Fibroblast of mammary gland (primary cell): ENCODE measurements around the gene FIP1L1.
A peak's percentile ranks its signal among the peaks of the same experiment; 100 is the strongest.

ENCODE experiments used
- DNase-seq: peaks from one replicate; pipeline ENCODE4 v3.0.0-alpha.2; 2010; ENCODE audit warnings: low read depth
- H3K4me3 ChIP-seq: 2 replicates; pipeline ENCODE4 v1.5.1; 2011; ENCODE audit warnings: low read depth, mild to moderate bottlenecking, low read length, moderate library complexity; ENCODE audit not compliant: control insufficient read depth
- TF ChIP-seq, protein P1 (sequence below): conservative IDR thresholded peaks from 2 replicates; pipeline ENCODE4 v1.5.1; 2011; ENCODE audit warnings: low read depth, low read length, inconsistent platforms; ENCODE audit not compliant: control insufficient read depth, insufficient read depth

The FIP1L1 gene

DNA sequence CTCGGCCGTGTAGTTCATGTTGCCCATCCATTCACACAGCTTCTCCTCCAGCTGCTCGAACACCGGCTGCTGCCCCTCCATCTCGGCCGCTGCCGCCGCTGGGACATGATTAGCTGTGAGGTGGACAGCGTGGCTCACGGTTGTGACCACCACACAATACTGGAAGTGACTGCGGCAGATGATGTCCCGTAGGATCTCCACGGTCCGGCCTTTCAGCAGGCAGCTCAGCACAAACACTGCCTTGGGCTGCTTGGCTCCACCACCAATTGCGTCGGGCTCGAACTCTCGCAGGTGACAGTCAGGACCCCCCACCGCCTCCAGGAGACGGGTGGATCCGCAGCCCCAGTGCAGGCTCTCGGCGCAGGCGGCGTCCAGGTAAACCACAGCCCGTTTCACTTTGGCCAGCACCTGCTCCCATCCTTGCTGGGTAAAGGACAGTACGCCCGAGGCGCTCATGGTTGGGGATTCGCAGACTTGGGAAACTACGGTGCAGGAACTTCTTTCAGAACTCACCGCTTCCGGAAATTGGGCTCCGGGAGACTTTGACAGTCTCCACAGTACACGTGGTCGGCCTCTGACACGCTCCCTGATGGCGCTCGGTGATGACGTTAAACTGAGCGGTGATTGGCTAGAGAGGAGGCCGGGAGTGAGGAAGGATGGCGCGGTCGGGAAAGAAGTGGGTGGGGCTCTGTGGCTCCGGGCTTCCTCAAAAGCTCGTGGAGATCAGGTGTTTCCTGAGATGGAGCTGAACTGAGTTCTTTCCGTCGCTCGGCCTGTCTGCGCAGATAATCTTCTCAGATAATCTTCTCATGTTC, 11.7 kb upstream of the FIP1L1 start, which contains the start of gene SCFD2:
Gene SCFD2, minus strand, starts transcription at position 576 of the 815 bp plus-strand sequence.
- DNase-seq = peak; percentile 97
- peak within 1 kb of the TSS; percentile 95 for H3K4me3 ChIP-seq
- TF ChIP-seq, protein P1, sequence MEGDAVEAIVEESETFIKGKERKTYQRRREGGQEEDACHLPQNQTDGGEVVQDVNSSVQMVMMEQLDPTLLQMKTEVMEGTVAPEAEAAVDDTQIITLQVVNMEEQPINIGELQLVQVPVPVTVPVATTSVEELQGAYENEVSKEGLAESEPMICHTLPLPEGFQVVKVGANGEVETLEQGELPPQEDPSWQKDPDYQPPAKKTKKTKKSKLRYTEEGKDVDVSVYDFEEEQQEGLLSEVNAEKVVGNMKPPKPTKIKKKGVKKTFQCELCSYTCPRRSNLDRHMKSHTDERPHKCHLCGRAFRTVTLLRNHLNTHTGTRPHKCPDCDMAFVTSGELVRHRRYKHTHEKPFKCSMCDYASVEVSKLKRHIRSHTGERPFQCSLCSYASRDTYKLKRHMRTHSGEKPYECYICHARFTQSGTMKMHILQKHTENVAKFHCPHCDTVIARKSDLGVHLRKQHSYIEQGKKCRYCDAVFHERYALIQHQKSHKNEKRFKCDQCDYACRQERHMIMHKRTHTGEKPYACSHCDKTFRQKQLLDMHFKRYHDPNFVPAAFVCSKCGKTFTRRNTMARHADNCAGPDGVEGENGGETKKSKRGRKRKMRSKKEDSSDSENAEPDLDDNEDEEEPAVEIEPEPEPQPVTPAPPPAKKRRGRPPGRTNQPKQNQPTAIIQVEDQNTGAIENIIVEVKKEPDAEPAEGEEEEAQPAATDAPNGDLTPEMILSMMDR = no peak

DNA sequence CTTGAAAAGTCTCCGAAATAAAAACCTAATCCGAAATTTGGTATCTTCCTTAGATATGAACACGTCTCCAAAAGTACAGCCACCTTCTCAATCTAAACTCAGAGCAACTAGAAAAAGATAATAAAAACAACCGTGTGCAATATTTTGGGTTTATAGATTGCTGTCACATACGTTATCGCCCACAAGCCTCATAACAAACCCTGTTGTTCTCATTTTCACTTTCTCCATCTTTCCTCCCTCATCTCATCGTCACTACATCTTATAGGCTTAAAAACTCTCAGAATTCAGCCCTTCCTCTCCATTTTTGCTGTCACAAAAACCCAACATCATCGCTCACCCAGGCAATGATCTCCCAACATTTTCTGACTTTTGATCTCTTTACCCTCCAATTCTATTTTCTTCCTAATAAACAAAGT, 11.1 kb upstream of the FIP1L1 start:
- no peak for DNase-seq

DNA sequence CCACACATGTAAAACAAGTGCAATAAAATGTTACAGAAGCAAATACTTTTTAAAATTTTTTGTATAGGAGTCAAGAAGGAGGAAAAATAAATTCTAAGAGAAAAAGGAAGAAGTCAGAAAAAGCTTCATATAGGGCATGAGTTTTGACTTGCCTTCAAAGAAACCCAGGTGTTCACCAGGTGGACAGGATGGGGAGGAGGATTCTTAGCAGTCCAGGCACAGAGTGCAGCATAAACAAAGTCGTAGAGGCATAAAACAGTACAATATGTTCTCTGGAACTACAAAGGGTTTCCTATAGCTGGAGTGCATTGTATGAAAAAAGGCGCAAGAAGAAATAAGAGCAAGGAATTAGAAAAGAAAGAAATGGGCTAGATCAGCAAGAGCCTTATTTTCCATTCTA, 9.7 kb upstream of the FIP1L1 start:
- no peak for DNase-seq
- H3K4me3 ChIP-seq = no peak overlapping the region
- TF ChIP-seq, protein P1 = no peak

More for the DNA sequence above, 11.1 kb upstream of the FIP1L1 start:
- H3K4me3 ChIP-seq = peak overlapping the region; percentile 95
- TF ChIP-seq, protein P1 = no peak

DNA sequence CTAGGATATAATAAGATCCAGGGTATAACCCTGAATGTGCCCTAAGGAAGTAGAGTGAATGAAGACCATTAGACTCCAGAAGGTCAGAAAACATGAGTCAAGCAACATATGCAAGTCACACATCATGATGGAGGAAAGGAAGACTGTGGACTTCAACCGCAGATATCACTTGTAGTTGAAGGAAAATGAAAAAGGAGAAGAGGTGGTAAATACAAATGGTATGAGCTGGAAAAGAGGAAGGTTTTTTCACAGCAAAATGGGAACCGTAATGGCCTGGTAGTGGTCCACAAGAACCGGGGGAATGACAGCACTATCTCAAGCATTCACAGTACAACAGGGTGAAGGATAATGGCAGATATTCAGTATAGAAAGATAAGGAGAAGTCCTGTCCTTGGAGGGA, 6.4 kb upstream of the FIP1L1 start:
- TF ChIP-seq, protein P1 = no peak
- no peak for DNase-seq
- no peak overlapping the region for H3K4me3 ChIP-seq

DNA sequence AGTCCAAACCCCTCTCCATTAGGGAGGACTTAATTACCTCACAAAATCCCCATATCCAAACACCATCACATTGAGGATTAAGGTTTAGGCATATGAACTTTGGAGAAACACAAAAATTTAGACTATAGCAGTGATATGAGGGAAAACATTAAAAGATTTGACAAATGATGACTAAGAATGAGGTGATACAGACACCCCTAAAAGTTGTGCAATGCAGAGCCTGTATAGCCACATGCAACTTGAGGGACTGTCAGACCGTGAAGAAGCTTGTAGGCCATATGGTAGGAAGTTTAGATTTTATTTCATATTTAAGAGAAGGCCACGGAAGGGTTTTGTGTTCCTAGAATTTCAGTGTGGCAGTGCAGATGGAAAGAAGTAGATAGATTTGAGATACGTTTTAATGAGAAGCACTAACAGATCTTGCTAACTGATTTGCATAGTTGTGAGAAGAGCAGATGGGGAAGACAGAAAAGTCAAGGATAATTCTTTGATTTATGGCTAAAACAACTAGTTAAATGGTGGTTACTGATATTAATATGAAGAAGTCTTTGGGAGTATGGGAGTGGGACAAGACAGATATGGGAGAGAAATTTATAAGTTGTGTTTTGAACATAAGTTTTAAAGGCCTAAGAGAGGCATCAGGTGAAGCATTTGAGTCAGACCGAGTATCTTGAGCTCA, 5.5 kb upstream of the FIP1L1 start:
- no peak for DNase-seq
- no peak overlapping the region for H3K4me3 ChIP-seq
- TF ChIP-seq, protein P1 = no peak

DNA sequence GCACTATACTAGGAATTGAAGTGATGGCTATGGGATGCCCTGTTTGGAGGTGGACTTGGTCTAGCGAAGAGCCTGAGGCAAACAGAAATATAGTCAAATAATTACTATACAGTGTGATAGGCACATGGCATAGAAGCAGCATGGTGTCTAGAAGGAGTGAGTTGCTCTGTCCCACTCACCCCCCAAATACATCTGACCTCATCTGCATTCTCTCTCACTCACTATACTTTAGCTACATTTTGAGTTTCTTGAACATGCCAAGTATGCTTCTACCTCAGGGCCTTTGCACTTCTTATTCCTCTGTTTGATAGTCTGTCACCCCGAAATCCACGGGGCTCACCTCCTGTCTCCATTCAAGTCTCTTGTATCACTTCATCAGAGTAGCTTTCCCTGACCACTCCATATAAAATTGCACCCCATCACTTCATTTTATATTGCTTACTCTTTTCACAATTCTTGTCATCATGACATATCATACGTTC, 2.6 kb upstream of the FIP1L1 start:
- TF ChIP-seq, protein P1 = no peak

More for the DNA sequence above, 2.6 kb upstream of the FIP1L1 start:
- H3K4me3 ChIP-seq = no peak overlapping the region
- DNase-seq = no peak
